Stimulated activated memory B cell treated with anti-CD40 and anti-IgM and Interleukin-4, amounts not matched to agents 10 μg/mL and 1 μg/mL and 100 μg/mL, for 72 hours (primary cell): ENCODE measurements around the gene MMP2.

ENCODE experiments used
- ATAC-seq: fragments of 150-1000 bp; cut with Tn5 transposase; 2 replicates; pipeline ENCODE4 v1.10.0; 2021
- H3K27ac Mint-ChIP-seq: one replicate; pipeline ENCODE4 v1.8.0; 2022; ENCODE audit warnings: mild to moderate bottlenecking, mixed read lengths
- H3K27me3 Mint-ChIP-seq: one replicate; pipeline ENCODE4 v1.8.0; 2022; ENCODE audit warnings: mixed read lengths
- H3K36me3 Mint-ChIP-seq: one replicate; pipeline ENCODE4 v1.8.0; 2022; ENCODE audit warnings: mixed read lengths
- H3K4me1 Mint-ChIP-seq: one replicate; pipeline ENCODE4 v1.8.0; 2022; ENCODE audit warnings: mixed read lengths
- H3K4me3 Mint-ChIP-seq: one replicate; pipeline ENCODE4 v1.8.0; 2022; ENCODE audit warnings: mild to moderate bottlenecking, moderate library complexity, mixed read lengths
- H3K9me3 Mint-ChIP-seq: one replicate; pipeline ENCODE4 v1.8.0; 2022; ENCODE audit warnings: mixed read lengths

Gene MMP2

DNA sequence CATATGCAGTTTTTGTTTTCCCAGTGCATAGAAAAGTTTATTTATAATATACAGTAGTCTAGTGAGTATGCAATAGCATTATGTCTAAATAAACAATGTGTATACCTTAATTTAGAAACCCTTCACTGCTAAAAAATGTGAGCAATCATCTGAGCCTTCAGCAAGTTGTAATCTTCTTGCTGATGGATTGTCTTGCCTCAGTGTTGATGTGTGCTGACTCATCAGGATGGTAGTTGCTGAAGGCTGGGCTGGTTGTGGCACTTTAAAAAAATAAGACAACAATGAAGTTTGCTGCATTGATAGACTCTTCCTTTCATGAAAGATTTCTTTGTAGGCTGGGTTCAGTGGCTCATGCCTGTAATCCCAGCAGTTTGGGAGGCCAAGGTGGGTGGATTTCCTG lies 73.6 kb downstream of the MMP2 start:
- Mint-ChIP-seq H3K27me3 (peaks cover 9% of the 10 kb centered on the region), H3K4me3 (no peak overlapping the region), H3K36me3 (no peaks in the 10 kb centered on the region), H3K9me3 (peaks cover 2% of the 10 kb centered on the region), H3K4me1 (no peaks in the 10 kb centered on the region), H3K27ac (no peak overlapping the region)
- ATAC-seq, result no peak

DNA sequence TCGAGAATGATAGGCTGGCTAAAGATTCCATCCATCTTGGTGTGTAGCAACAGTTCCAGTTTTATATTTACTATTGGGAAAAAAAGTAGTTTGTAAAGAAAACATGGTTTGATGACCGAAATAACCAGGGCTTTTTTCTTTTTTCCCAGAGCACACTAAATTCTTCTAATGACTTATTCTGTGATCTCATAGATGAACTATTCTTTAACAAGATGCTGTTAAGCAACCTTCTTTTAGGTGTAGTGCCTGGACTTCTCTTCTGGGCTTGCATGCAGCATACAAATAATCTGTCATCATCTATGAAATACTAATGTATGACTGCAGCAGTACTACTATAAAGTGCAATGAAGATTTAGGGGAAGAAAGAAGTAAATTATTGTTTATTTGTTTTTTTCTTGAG lies 76.4 kb downstream of the MMP2 start:
- Mint-ChIP-seq H3K36me3 (no peaks in the 10 kb centered on the region), H3K27me3 (peaks cover 13% of the 10 kb centered on the region), H3K27ac (no peak overlapping the region), H3K4me1 (no peaks in the 10 kb centered on the region), H3K4me3 (no peak overlapping the region), H3K9me3 (peaks cover 2% of the 10 kb centered on the region)
- ATAC-seq, result no peak
